T-helper 22 cell (primary cell): ENCODE measurements around the gene CLCA4.

ENCODE experiments used
- DNase-seq: peaks from one replicate; pipeline ENCODE4 v3.0.0-alpha.2; 2020; ENCODE audit warnings: low read depth

Gene CLCA4

GRCh38 chr1:86616871-86617270 lies 70.0 kb downstream of the CLCA4 start:
- no peak for DNase-seq

DNA sequence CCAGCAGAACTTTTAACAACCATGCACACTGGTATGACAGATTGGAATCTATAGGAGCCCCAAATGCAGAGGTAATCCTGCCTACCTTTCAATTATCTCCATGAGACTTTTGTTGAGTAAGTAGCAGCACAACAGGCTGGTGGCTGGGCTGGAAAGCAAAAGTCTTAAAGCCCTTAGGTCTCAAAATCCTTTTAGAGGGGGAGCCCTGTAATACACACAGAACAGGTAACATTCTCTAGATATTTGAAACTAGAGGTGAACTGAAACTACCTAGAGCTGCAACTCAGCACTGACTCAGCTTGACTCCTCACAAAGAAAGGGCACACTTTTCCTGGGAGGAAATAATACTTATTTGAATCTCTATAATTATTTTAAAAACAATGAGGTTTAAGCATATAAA lies 71.5 kb downstream of the CLCA4 start:
- DNase-seq, result no peak

DNA sequence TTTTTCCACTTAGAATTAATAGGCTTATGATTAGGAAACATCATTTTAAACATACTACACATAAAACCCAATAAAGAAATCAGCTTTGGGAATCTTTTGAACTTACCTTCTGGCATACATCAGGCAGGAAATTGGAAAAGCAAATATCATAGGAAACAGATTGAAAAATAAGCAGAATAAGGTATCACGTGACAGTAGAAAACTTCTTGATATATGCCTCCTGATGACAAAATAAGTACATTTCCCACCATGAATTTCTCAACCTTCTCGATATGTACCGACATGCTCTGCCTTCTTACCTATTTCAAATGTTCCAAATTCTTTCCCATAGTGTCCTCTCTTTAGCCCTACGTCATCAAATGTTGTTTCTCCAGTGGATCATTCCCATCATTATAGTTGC lies 72.4 kb downstream of the CLCA4 start:
- no peak for DNase-seq

- DNase-seq, result no peak
These were observed 74.4 kb downstream of the CLCA4 start for GRCh38 chr1:86621286-86621685.
